Skeletal muscle cell (primary cell): Measurements from ENCODE around the gene SMARCD1.
"Not testable (repeated sequence)": the region's sequence is repeated elsewhere in the genome, so short reads cannot be mapped to it uniquely, and the experiment has no call there.

ENCODE experiments used
- DNase-seq: peaks from one replicate; pipeline ENCODE4 v3.0.0-alpha.2; 2010; ENCODE audit warnings: low read depth
- H3K4me3 ChIP-seq: 2 replicates; pipeline ENCODE4 v1.5.1; 2011; ENCODE audit warnings: low read depth, mild to moderate bottlenecking, control low read depth, low read length, moderate library complexity

SMARCD1 gene

GRCh38 chr12:50119387-50119786 is 34.2 kb downstream of the SMARCD1 start:
- no peak overlapping the region for H3K4me3 ChIP-seq
- no peak for DNase-seq

- DNase-seq: no peak
- no peak overlapping the region for H3K4me3 ChIP-seq
Measured at GRCh38 chr12:50120521-50120920, 35.4 kb downstream of the SMARCD1 start.

GRCh38 chr12:50120953-50121352 is 35.8 kb downstream of the SMARCD1 start:
- DNase-seq: no peak
- no peak overlapping the region for H3K4me3 ChIP-seq

- no peak overlapping the region for H3K4me3 ChIP-seq
- DNase-seq: no peak
Measured at GRCh38 chr12:50121641-50122040, 36.5 kb downstream of the SMARCD1 start.

- no peak for DNase-seq
- no peak overlapping the region for H3K4me3 ChIP-seq
Measured at GRCh38 chr12:50123203-50123602, 38.1 kb downstream of the SMARCD1 start.

- no peak overlapping the region for H3K4me3 ChIP-seq
- no peak for DNase-seq
Measured at GRCh38 chr12:50127546-50127945, 42.4 kb downstream of the SMARCD1 start.

- H3K4me3 ChIP-seq: no peak overlapping the region
- no peak for DNase-seq
Measured at GRCh38 chr12:50129290-50129689, 44.1 kb downstream of the SMARCD1 start.

- no peak overlapping the region for H3K4me3 ChIP-seq
- DNase-seq: no peak
Measured at GRCh38 chr12:50132505-50133135, 47.5 kb downstream of the SMARCD1 start.

GRCh38 chr12:50142993-50143392 is 57.9 kb downstream of the SMARCD1 start:
- DNase-seq: no peak
- H3K4me3 ChIP-seq: no peak overlapping the region

GRCh38 chr12:50145439-50145838 is 60.3 kb downstream of the SMARCD1 start:
- DNase-seq: no peak
- no peak overlapping the region for H3K4me3 ChIP-seq

- no peak overlapping the region for H3K4me3 ChIP-seq
- no peak for DNase-seq
Measured at GRCh38 chr12:50147281-50147680, 62.1 kb downstream of the SMARCD1 start.

- DNase-seq, H3K4me3 ChIP-seq: not testable (repeated sequence)
Measured at GRCh38 chr12:50148011-50148410, 62.9 kb downstream of the SMARCD1 start.

GRCh38 chr12:50149311-50149710 is 64.2 kb downstream of the SMARCD1 start:
- no peak for DNase-seq
- no peak overlapping the region for H3K4me3 ChIP-seq
